NB4 (cell line): ENCODE data around the gene ARHGEF17.

Source experiments
- DNase-seq: peaks from one replicate; pipeline ENCODE4 v3.0.0; 2010; ENCODE audit warnings: low read depth
- H3K4me3 ChIP-seq: one replicate; pipeline ENCODE4 v1.5.1; 2011; ENCODE audit warnings: mild to moderate bottlenecking, low read depth, low read length, moderate library complexity
- MYC ChIP-seq: IDR thresholded peaks from 2 replicates; pipeline ENCODE4 v1.6.1; 2011; ENCODE audit warnings: low read depth, low read length
- POLR2A ChIP-seq: IDR thresholded peaks from 2 replicates; pipeline ENCODE4 v1.6.1; 2011; ENCODE audit warnings: mild to moderate bottlenecking; ENCODE audit not compliant: insufficient read length; ENCODE audit errors: extremely low read depth
- TF ChIP-seq, protein P1 (sequence below): IDR thresholded peaks from 2 replicates; pipeline ENCODE4 v1.6.1; 2011; ENCODE audit warnings: low read depth, low read length
- TF ChIP-seq, protein P2 (sequence below): IDR thresholded peaks from one replicate; pipeline ENCODE4 v1.5.1; 2012; ENCODE audit warnings: low read depth, low read length

ARHGEF17 gene

GRCh38 chr11:73337846-73338245, 29.8 kb downstream of the ARHGEF17 start:
- no peak overlapping the region for H3K4me3 ChIP-seq
- DNase-seq = no peak
- TF ChIP-seq, protein P1, sequence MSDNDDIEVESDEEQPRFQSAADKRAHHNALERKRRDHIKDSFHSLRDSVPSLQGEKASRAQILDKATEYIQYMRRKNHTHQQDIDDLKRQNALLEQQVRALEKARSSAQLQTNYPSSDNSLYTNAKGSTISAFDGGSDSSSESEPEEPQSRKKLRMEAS = no peak
- TF ChIP-seq MYC = no peak
- TF ChIP-seq, protein P2, sequence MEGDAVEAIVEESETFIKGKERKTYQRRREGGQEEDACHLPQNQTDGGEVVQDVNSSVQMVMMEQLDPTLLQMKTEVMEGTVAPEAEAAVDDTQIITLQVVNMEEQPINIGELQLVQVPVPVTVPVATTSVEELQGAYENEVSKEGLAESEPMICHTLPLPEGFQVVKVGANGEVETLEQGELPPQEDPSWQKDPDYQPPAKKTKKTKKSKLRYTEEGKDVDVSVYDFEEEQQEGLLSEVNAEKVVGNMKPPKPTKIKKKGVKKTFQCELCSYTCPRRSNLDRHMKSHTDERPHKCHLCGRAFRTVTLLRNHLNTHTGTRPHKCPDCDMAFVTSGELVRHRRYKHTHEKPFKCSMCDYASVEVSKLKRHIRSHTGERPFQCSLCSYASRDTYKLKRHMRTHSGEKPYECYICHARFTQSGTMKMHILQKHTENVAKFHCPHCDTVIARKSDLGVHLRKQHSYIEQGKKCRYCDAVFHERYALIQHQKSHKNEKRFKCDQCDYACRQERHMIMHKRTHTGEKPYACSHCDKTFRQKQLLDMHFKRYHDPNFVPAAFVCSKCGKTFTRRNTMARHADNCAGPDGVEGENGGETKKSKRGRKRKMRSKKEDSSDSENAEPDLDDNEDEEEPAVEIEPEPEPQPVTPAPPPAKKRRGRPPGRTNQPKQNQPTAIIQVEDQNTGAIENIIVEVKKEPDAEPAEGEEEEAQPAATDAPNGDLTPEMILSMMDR = no peak
- TF ChIP-seq POLR2A = no peak

GRCh38 chr11:73338279-73338678, 30.2 kb downstream of the ARHGEF17 start:
- no peak for DNase-seq
- no peak overlapping the region for H3K4me3 ChIP-seq
- TF ChIP-seq POLR2A = no peak

GRCh38 chr11:73340164-73340563, 32.1 kb downstream of the ARHGEF17 start:
- DNase-seq = peak; percentile 36

GRCh38 chr11:73342633-73343032, 34.6 kb downstream of the ARHGEF17 start:
- DNase-seq = no peak
- H3K4me3 ChIP-seq = no peak overlapping the region
- TF ChIP-seq POLR2A = no peak
- TF ChIP-seq, protein P2 = no peak
- TF ChIP-seq, protein P1 = no peak

More at GRCh38 chr11:73340164-73340563, 32.1 kb downstream of the ARHGEF17 start:
- no peak overlapping the region for H3K4me3 ChIP-seq
- no peak for TF ChIP-seq MYC
- TF ChIP-seq, protein P2 = no peak
- no peak for TF ChIP-seq POLR2A
- TF ChIP-seq, protein P1 = no peak

GRCh38 chr11:73343076-73343873, 35.2 kb downstream of the ARHGEF17 start:
- no peak overlapping the region for H3K4me3 ChIP-seq
- DNase-seq = no peak
- TF ChIP-seq MYC (no peak), POLR2A (no peak)
- TF ChIP-seq, protein P2 = no peak
- TF ChIP-seq, protein P1 = no peak

DNA sequence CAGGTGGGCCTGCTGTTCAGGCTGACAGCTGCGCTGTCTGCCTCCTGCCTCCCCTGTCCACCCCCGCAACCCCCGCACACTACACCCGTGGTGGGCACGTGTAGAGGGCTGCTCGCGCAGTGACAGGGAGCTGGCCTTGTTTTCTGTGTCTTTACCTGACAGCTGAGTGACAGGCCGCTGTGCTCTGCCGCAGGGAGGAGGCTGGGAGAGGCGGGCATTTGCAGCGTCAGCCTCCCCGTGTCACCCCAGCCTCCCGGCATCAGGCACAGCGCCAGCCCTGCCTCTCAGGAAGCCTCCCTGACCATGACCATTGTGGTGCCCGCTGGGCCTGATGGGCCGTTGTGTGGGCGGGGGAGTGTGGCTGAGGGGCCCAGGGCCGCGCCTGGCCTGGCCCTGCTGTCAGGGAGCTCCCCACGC, 36.1 kb downstream of the ARHGEF17 start:
- DNase-seq = no peak
- TF ChIP-seq, protein P1 = no peak
- TF ChIP-seq, protein P2 = no peak
- no peak for TF ChIP-seq POLR2A
- TF ChIP-seq MYC = no peak
- H3K4me3 ChIP-seq = no peak overlapping the region
